Endothelial cell of umbilical vein (primary cell): ENCODE results near the gene SLC22A3. TPM values are rescaled to one million over a fixed set of nuclear protein-coding genes. Genes with fewer than 3 reads are reported as not detected.

Experiments used
- BruUV-seq: library from RNA; stranded (reverse); fragments of 400-500 nt; replicated peaks from 2 replicates; lab custom pipeline; 2021; lab: Mats Ljungman, UMichigan
- CTCF ChIA-PET: fragments of 300-600, 350-600 bp; sonication (Branson Sonifier 250); formaldehyde crosslinking; loops from one replicate; lab custom pipeline; 2021; ENCODE audit warnings: antibody characterized with exemption, inconsistent platforms; lab: Charles Lee
- POLR2A ChIA-PET: fragments of 300-600, 350-600 bp; sonication (Branson Sonifier 250); formaldehyde crosslinking; loops from one replicate; lab custom pipeline; 2021; ENCODE audit warnings: antibody characterized with exemption, inconsistent platforms; lab: Charles Lee
- DNase-seq: peaks from one replicate; pipeline ENCODE4 v3.0.0-alpha.2; 2011; ENCODE audit warnings: low read depth, low spot score
- FAIRE-seq: peaks from 2 replicates; lab custom pipeline; 2011; peaks lifted over from hg19 to GRCh38; lab: Jason Lieb, UNC
- H2AFZ ChIP-seq: 2 replicates; pipeline ENCODE4 v1.6.0; 2012; ENCODE audit warnings: low read depth, low read length, control low read depth, inconsistent platforms
- H3K27ac ChIP-seq: 2 replicates; pipeline ENCODE4 v1.5.1; 2011; ENCODE audit warnings: low read depth, mild to moderate bottlenecking, control low read depth, low read length, moderate library complexity; ENCODE audit not compliant: insufficient read depth
- H3K27me3 ChIP-seq, 2 experiments: 2 replicates each; pipeline versions ENCODE4 v1.6.0 to v1.6.1; 2011; ENCODE audit warnings: low read length in 2 of 2, mixed read lengths in 1 of 2; ENCODE audit not compliant: control insufficient read depth in 2 of 2, insufficient read depth in 2 of 2
- H3K36me3 ChIP-seq, 2 experiments: 2 replicates in 1 of 2; 3 replicates in 1 of 2; pipeline ENCODE4 v1.5.1; 2011; ENCODE audit warnings: low read length in 2 of 2, mild to moderate bottlenecking in 1 of 2, moderate library complexity in 1 of 2; ENCODE audit not compliant: control insufficient read depth in 2 of 2, insufficient read depth in 2 of 2; ENCODE audit errors: extremely low read depth in 1 of 2
- H3K4me1 ChIP-seq: 3 replicates; pipeline ENCODE4 v1.5.1; 2011; ENCODE audit warnings: mild to moderate bottlenecking, low read length; ENCODE audit not compliant: control insufficient read depth, insufficient read depth; ENCODE audit errors: extremely low read depth
- H3K4me2 ChIP-seq: 2 replicates; pipeline ENCODE4 v1.6.1; 2011; ENCODE audit warnings: low read length, control low read depth, mixed read lengths; ENCODE audit not compliant: insufficient read depth
- H3K4me3 ChIP-seq, 3 experiments: fragments of 200-600 bp in 1 of 3; sonication (generic), shearing (Covaris generic) in 1 of 3; replicated peaks in 1 of 3; 2 replicates each; pipeline ENCODE4 v1.5.1; 2011 to 2016; ENCODE audit warnings: control low read depth in 3 of 3, low read length in 3 of 3, mild to moderate bottlenecking in 2 of 3, inconsistent platforms in 1 of 3, low read depth in 1 of 3, moderate library complexity in 1 of 3; ENCODE audit not compliant: insufficient read depth in 1 of 3
- H3K79me2 ChIP-seq: 2 replicates; pipeline ENCODE4 v1.6.0; 2012; ENCODE audit warnings: low read length, inconsistent platforms; ENCODE audit not compliant: control insufficient read depth, insufficient read depth
- H3K9ac ChIP-seq: replicated peaks from 2 replicates; pipeline ENCODE3; 2011; ENCODE audit warnings: low read length, control low read depth; ENCODE audit not compliant: insufficient read depth; ENCODE audit errors: extremely low read depth
- H3K9me1 ChIP-seq: replicated peaks from 3 replicates; pipeline ENCODE4 v1.6.0; 2011; ENCODE audit warnings: mild to moderate bottlenecking, low read length; ENCODE audit not compliant: control insufficient read depth, insufficient read depth; ENCODE audit errors: extremely low read depth
- H3K9me3 ChIP-seq: replicated peaks from 2 replicates; pipeline ENCODE4 v1.5.1; 2012; ENCODE audit warnings: low read length, inconsistent platforms; ENCODE audit not compliant: control insufficient read depth, insufficient read depth
- H4K20me1 ChIP-seq: replicated peaks from 2 replicates; pipeline ENCODE3; 2011; ENCODE audit warnings: mild to moderate bottlenecking, low read length; ENCODE audit not compliant: control insufficient read depth, insufficient read depth; ENCODE audit errors: extremely low read depth
- CTCF ChIP-seq, 2 donors: IDR thresholded peaks; 1 replicate in 1 of 2; 2 replicates in 1 of 2; pipeline ENCODE4 v1.5.1; 2011; ENCODE audit warnings: low read length in 2 of 2, mild to moderate bottlenecking in 2 of 2, moderate library complexity in 2 of 2, control low read depth in 1 of 2, inconsistent platforms in 1 of 2, low read depth in 1 of 2; ENCODE audit not compliant: insufficient read depth in 1 of 2; ENCODE audit errors: extremely low read depth in 1 of 2
- EZH2 ChIP-seq: IDR thresholded peaks from 2 replicates; pipeline ENCODE4 v1.6.1; 2012; ENCODE audit warnings: borderline replicate concordance, low read depth, mild to moderate bottlenecking, moderate library complexity, low read length, inconsistent platforms; ENCODE audit not compliant: severe bottlenecking
- FOS ChIP-seq: IDR thresholded peaks from 2 replicates; pipeline ENCODE4 v1.6.1; 2011; ENCODE audit warnings: mild to moderate bottlenecking, low read length, moderate library complexity, borderline replicate concordance; ENCODE audit not compliant: insufficient read depth
- GATA2 ChIP-seq: IDR thresholded peaks from 2 replicates; pipeline ENCODE4 v1.7.0; 2011; ENCODE audit warnings: low read depth, mild to moderate bottlenecking, moderate library complexity, mixed read lengths, low read length; ENCODE audit not compliant: insufficient read length, insufficient read depth
- JUN ChIP-seq: IDR thresholded peaks from 2 replicates; pipeline ENCODE4 v1.6.1; 2011; ENCODE audit warnings: borderline replicate concordance, low read depth; ENCODE audit not compliant: insufficient read length, insufficient read depth
- MAX ChIP-seq: IDR thresholded peaks from 2 replicates; pipeline ENCODE4 v1.6.1; 2011; ENCODE audit not compliant: insufficient read depth, insufficient read length
- MYC ChIP-seq: IDR thresholded peaks from one replicate; pipeline ENCODE4 v1.6.1; 2011; ENCODE audit warnings: mild to moderate bottlenecking, low read depth, low read length
- POLR2A ChIP-seq: IDR thresholded peaks from 2 replicates; pipeline ENCODE4 v1.6.1; 2012; ENCODE audit warnings: low read depth, mild to moderate bottlenecking, control low read depth, low read length
- POLR2AphosphoS5 ChIP-seq: IDR thresholded peaks from 2 replicates; pipeline ENCODE4 v1.6.1; 2012; ENCODE audit warnings: low read depth, mild to moderate bottlenecking, control low read depth, low read length, moderate library complexity; ENCODE audit not compliant: insufficient read depth
- dilution Hi-C: fragments of 300-500 bp; cut with MboI; formaldehyde crosslinking; loops from one replicate; pipeline ENCODE4 v1.15.0; 2019; ENCODE audit warnings: low sequenced_read_pairs; ENCODE audit not compliant: extremely low pct_ligation_motif_present
- intact Hi-C: fragments of 100-400 bp; cut with micrococcal nuclease; formaldehyde crosslinking; loops from one replicate; pipeline ENCODE4 v1.10.0; 2022
- polyA plus RNA-seq, 4 experiments: library from polyadenylated mRNA; depleted of rRNA in 3 of 4; stranded (reverse) in 3 of 4; unstranded in 1 of 4; fragments of >200 nt; gene quantifications; 2 replicates each; pipeline versions ENCODE4 v1.2.1 to v1.2.3, GENCODE V29; 2011 to 2012; ENCODE audit warnings: missing spikeins in 1 of 4
- total RNA-seq: library from RNA; stranded (reverse); gene quantifications from 2 replicates; pipeline ENCODE4 v1.2.3, GENCODE V29; 2021

SLC22A3 gene
- total and polyA plus RNA-seq, 2 donors (not counting 3 experiments of a cell fraction or from before 2014, with no cell fraction given) = not detected

- ChIA-PET POLR2A (no interaction called here), CTCF (no interaction called here)
- H2AFZ ChIP-seq = no peak overlapping the region
- TF ChIP-seq POLR2AphosphoS5 = no peak
- no peak for TF ChIP-seq CTCF (IDR thresholded peaks at IDR 0.05; ENCODE audit: extremely low read depth in 1 of 2, insufficient read depth in 1 of 2, low read depth in 1 of 2, low read length in 2 of 2)
- TF ChIP-seq MAX = no peak
- TF ChIP-seq FOS = no peak
- DNase-seq (no peak), FAIRE-seq (no peak)
- BruUV-seq = no TSS peak
- H3K4me2 ChIP-seq = no peak overlapping the region
- no peak overlapping the region for H3K4me3 ChIP-seq
- H3K36me3 ChIP-seq = no peaks in the 10 kb centered on the region
- H3K27me3 ChIP-seq = no peaks in the 10 kb centered on the region
- H3K9ac ChIP-seq = no peak overlapping the region
- no peaks in the 10 kb centered on the region for H4K20me1 ChIP-seq
- no peaks in the 10 kb centered on the region for H3K4me1 ChIP-seq
- no peaks in the 10 kb centered on the region for H3K79me2 ChIP-seq
- H3K9me1 ChIP-seq = no peaks in the 10 kb centered on the region
- H3K27ac ChIP-seq = no peak overlapping the region
- no peaks in the 10 kb centered on the region for H3K9me3 ChIP-seq
- intact Hi-C loops = no loop called here
- dilution Hi-C loops = no loop called here
Observed at GRCh38 chr6:160333841-160334240, 14.3 kb upstream of the SLC22A3 start.

- H3K79me2 ChIP-seq = no peaks in the 10 kb centered on the region
- H3K36me3 ChIP-seq = no peaks in the 10 kb centered on the region
- BruUV-seq = no TSS peak
- H3K9me1 ChIP-seq = no peaks in the 10 kb centered on the region
- no peaks in the 10 kb centered on the region for H3K27me3 ChIP-seq
- H3K4me2 ChIP-seq = no peak overlapping the region
- TF ChIP-seq GATA2 = no peak
- TF ChIP-seq FOS = no peak
- TF ChIP-seq POLR2A = no peak
- TF ChIP-seq EZH2 = no peak
- TF ChIP-seq MYC = no peak
- TF ChIP-seq MAX = no peak
- TF ChIP-seq JUN = no peak
- no peak for TF ChIP-seq POLR2AphosphoS5
- no peak for TF ChIP-seq CTCF (IDR thresholded peaks at IDR 0.05; ENCODE audit: extremely low read depth in 1 of 2, insufficient read depth in 1 of 2, low read depth in 1 of 2, low read length in 2 of 2)
- H4K20me1 ChIP-seq = no peaks in the 10 kb centered on the region
- no peak overlapping the region for H3K4me3 ChIP-seq
- ChIA-PET CTCF (no interaction called here), POLR2A (no interaction called here)
- H3K27ac ChIP-seq = no peak overlapping the region
- H3K4me1 ChIP-seq = no peaks in the 10 kb centered on the region
- DNase-seq = no peak
- dilution Hi-C loops (no loop called here), intact Hi-C loops (no loop called here)
- H2AFZ ChIP-seq = no peak overlapping the region
- no peaks in the 10 kb centered on the region for H3K9me3 ChIP-seq
- FAIRE-seq = no peak
- H3K9ac ChIP-seq = no peak overlapping the region
Observed at GRCh38 chr6:160336200-160336599, 12.0 kb upstream of the SLC22A3 start.
